HG03159 (cell line): ENCODE results near the gene ZDHHC7.

Experiments
- ATAC-seq: cut with Tn5 transposase; IDR thresholded peaks from one replicate; pipeline ENCODE4 v1.9.1; 2021; ENCODE audit warnings: mild to moderate bottlenecking, moderate library complexity; ENCODE audit not compliant: unreplicated experiment

ZDHHC7 gene

GRCh38 chr16:84999857-85000480, 11.4 kb downstream of the ZDHHC7 start:
- ATAC-seq = no peak

GRCh38 chr16:84999200-84999599, 12.1 kb downstream of the ZDHHC7 start:
- no peak for ATAC-seq

DNA sequence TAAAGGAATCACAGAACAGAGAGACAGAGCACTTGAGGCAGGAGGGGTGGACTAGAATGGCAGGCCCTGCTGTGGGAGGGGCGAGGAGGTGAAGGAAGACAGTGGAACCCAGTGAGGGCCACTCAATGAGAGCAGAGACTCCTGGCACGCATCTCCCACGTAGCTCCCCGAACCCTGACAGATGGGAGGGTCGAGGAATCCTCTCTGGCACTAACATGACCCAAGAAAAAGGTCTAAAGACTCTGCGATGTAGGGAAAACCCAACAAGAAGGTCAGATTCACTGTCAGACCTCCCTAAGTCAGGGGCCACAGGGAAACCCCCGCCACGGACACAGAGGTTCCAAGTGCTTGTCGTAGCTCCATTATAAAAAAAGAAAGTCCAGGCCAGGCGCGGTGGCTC, 15.0 kb downstream of the ZDHHC7 start:
- no peak for ATAC-seq

- ATAC-seq = no peak
Measured at GRCh38 chr16:84995663-84996062, 15.7 kb downstream of the ZDHHC7 start.

GRCh38 chr16:84993926-84994325, 17.4 kb downstream of the ZDHHC7 start:
- no peak for ATAC-seq

GRCh38 chr16:84992717-84993075, 18.6 kb downstream of the ZDHHC7 start:
- no peak for ATAC-seq

DNA sequence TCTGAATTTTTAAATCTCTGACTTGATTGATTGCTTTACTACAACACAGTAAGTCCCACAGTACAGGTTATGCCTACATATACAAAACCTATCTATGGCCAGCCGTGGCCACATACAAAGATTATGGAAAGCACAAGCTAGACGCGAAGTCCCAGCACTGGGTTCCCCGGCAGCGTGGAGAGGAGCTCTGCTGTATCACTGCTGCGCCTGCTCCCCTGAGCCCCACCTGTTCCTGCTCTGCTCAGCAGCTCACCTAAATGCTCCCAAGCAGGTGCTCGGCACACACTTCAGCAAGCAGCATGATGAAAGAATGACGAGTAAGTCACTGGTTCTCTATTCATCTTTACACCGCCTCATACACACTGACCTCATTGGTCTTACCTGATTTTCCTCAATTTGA, 20.6 kb downstream of the ZDHHC7 start:
- ATAC-seq = no peak

- ATAC-seq = no peak
Measured at GRCh38 chr16:84989749-84990620, 21.4 kb downstream of the ZDHHC7 start.

DNA sequence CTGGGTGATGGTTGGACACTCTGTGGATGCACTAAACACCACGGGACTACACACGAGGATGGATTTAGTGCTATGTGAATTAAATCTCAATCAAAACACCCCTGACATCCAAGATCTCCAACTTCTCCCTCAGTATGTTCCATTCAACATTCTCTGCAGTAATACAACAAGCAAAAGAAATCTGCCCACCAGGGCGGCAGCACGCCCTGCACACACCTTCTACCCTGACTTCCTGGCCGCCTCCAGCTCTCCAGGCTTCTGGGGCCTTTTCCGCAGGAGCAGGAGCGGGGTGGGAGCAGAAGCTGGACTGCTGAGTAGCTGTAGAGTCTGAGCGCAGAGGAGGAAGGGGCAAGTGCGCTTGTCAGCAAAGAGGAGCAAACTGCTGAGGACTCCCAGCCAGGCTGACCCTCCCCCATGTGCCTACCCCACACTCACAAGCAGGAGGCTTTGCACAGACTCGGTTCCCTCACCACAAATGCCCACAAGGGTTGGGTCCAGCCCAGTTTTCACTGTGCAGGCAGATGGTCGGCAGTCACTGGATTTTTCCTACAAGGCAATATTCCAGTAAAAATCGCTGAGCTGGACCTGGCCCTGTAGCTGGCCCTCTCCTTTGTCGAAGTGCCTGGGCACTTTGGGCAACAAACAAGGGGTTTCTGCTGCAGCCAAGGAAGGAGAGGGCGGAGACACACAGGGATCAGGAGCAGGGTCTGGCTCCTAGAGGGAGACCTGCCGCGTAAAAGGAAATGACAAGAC, 22.8 kb downstream of the ZDHHC7 start:
- no peak for ATAC-seq

DNA sequence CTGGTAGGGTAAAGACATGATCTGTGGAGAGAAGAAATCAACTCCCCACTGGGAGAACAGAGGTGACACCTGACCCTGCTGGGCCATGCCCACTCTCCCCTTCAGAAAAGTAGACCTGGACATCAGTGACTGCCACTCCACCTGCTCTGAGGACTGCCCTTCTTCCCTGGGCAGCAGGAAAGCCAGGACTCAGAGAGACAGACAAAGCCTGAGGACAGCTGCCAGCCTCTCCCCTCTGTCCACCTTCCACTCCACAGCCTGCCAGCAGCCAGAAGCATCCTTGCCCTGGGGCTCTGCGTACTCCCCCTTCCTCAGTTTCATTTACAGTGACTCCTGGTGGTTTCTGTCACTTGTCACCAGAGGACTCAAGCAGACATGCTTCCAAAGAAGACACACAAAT, 24.5 kb downstream of the ZDHHC7 start:
- ATAC-seq = no peak

- ATAC-seq = no peak
Measured at GRCh38 chr16:84986102-84986501, 25.2 kb downstream of the ZDHHC7 start.

DNA sequence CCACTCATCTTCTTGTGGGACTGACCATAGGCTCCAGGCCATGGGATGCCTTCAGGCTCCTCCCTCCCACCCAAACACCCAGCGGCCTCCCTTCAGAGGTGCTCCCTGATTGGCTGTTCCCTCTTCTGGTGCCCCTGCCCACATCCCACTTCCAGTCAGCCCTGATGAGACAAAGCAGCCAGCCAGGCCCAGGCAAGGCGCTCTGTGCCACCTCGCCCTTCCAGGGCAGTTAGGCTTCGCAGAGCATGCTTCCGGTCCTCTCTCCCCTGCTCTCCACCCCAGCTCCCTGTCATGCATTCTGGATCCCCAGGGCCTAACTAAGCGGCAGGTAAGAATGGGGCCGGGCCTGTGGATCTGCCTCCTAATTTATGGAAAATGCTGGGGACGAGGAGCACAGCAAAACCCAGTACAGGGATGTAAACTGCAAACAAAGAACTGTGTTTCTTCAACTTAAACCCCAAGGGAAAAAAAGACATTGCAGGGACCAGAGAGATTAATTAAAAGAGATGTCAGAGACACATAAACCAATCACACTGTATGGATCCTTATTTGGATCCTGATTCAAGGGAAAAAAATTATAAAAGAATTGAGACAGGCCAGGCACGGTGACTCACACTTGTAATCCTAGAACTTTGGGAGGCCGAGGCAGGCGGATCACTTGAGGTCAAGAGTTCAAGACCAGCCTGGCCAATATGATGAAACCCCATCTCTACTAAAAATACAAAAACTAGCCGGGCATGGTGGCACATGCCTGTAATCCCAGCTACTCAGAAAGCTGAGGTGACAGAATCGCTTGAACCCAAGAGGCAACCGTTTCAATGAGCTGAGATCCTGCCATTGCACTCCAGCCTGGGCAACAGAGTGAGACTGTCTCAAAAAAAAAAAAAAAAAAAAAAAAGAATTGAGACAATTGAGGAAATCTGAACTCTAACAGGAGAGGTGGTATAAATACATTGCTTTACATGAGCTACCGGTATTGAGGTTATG, 26.0 kb downstream of the ZDHHC7 start:
- ATAC-seq = no peak

DNA sequence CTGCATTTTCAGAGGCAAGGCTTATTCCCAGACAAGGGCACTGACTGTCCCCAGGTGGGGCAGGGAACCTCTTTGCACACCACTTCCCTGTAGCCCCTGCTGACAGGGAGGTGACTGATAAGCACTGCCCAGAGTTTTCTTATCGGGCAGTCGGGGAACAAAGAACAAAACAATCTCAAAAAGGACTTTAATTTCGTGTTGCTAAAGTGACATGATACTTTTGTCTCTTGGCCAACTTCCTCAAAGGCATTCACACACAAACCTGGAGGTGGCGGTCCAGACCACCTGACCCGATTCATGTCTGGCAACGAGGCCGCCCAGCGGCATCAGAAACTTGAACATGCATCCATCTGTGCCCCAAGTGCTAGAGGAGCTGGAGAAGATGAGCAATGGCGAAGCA, 28.9 kb downstream of the ZDHHC7 start:
- no peak for ATAC-seq

GRCh38 chr16:84979516-84979915, 31.8 kb downstream of the ZDHHC7 start:
- no peak for ATAC-seq

GRCh38 chr16:84976644-84977400, 34.5 kb downstream of the ZDHHC7 start:
- no peak for ATAC-seq

DNA sequence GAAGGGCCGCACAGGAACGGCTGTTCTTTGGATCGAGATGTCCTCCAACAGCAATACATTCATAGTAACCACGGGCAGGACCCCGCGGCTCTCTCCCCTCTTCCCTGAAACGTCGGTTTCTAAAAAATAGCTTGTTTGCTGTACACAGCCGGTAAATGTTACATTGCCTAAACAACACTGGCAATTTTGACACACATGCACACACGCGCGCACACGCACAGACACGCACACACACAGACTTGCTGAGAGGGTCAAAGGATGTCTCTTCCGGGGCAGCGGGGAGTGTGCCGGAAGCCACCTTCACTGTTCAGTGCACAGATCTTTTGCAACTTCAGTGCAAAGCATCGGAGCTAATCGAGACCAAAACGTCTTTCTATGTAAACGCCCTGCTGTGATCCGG, 35.8 kb downstream of the ZDHHC7 start:
- no peak for ATAC-seq

GRCh38 chr16:84975066-84975465, 36.3 kb downstream of the ZDHHC7 start:
- ATAC-seq = no peak

- ATAC-seq = no peak
Measured at GRCh38 chr16:84973776-84974523, 37.4 kb downstream of the ZDHHC7 start.

DNA sequence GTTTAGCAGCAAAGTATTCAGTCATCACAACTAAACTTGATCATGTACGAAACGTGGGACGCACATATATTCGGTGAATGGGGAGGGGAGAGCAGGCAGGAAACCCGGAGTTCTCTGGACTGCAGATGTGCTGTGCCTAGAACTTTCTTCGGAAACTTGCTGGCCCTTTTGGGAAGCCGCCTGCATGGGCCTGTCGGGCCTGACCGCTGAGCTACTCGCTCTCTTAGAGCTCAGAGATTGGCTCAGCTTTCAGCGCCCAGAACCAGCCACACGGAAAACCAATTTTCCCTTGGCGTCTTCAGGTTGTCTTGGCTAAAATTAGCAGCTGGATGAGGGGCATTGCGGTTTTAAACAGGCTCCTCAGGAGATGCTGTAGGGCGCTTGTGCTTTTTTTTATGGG, 38.1 kb downstream of the ZDHHC7 start:
- ATAC-seq = no peak
